A549 (cell line): ENCODE results near the gene ZNF618.

Source experiments
- CHD2 ChIP-seq: fragments of 150-350 bp; IDR thresholded peaks from 2 replicates; pipeline ENCODE4 v1.6.1; 2014; ENCODE audit warnings: low read length; ENCODE audit not compliant: partially characterized antibody
- EP300 ChIP-seq, 2 experiments: fragments of >200 bp; sonication (Bioruptor Twin); formaldehyde crosslinking; IDR thresholded peaks; 2 replicates in 1 of 2; 3 replicates in 1 of 2; pipeline ENCODE4 v1.6.1; 2016 to 2017
- HOXA7 ChIP-seq: fragments of 250-450 bp; sonication (Bioruptor Pico); IDR thresholded peaks from 2 replicates; pipeline ENCODE4 v1.5.0; 2020; ENCODE audit warnings: mild to moderate bottlenecking, moderate library complexity
- JUN ChIP-seq, 2 experiments: fragments of >200 bp; sonication (Bioruptor Twin); formaldehyde crosslinking; IDR thresholded peaks; 2 replicates in 1 of 2; 3 replicates in 1 of 2; pipeline ENCODE4 v1.6.1; 2016 to 2017
- MYC ChIP-seq: IDR thresholded peaks from 2 replicates; pipeline ENCODE4 v1.6.1; 2012; ENCODE audit warnings: mild to moderate bottlenecking, inconsistent platforms, low read length, improper control_type of control experiment, borderline replicate concordance
- PBX3 ChIP-seq: IDR thresholded peaks from 2 replicates; pipeline ENCODE4 v1.6.1; 2012
- PHF8 ChIP-seq: fragments of 200-600 bp; sonication (generic); IDR thresholded peaks from 2 replicates; pipeline ENCODE4 v1.6.1; 2016; ENCODE audit warnings: low read depth, mild to moderate bottlenecking, antibody characterized with exemption, moderate library complexity, borderline replicate concordance
- POLR2A ChIP-seq: IDR thresholded peaks from 2 replicates; pipeline ENCODE4 v1.6.1; 2012; ENCODE audit warnings: mild to moderate bottlenecking, low read length
- RAD21 ChIP-seq, 2 experiments: fragments of >200 bp in 1 of 2; sonication (Bioruptor Twin) in 1 of 2; formaldehyde crosslinking in 1 of 2; IDR thresholded peaks in 1 of 2; conservative IDR thresholded peaks in 1 of 2; 2 replicates in 1 of 2; 3 replicates in 1 of 2; pipeline ENCODE4 v1.6.1; 2012 to 2018; ENCODE audit warnings: inconsistent platforms in 1 of 2
- RARB ChIP-seq: fragments of 250-450 bp; sonication (Bioruptor Pico); IDR thresholded peaks from 2 replicates; pipeline ENCODE4 v1.8.0; 2021; ENCODE audit warnings: mild to moderate bottlenecking, moderate library complexity
- REST ChIP-seq: fragments of 200-600 bp; sonication (generic); IDR thresholded peaks from 2 replicates; pipeline ENCODE4 v1.6.1; 2016; ENCODE audit warnings: antibody characterized with exemption, mild to moderate bottlenecking, moderate library complexity
- ZC3H11A ChIP-seq: fragments of 450-650 bp; IDR thresholded peaks from 2 replicates; pipeline ENCODE4 v1.6.1; 2014; ENCODE audit warnings: antibody characterized with exemption, mild to moderate bottlenecking
- TF ChIP-seq, protein P1 (sequence below): fragments of >200 bp; sonication (Bioruptor Twin); formaldehyde crosslinking; IDR thresholded peaks from 3 replicates; pipeline ENCODE4 v1.5.1; 2016

GRCh38 chr9:113969343-113969742, 93.2 kb downstream of the ZNF618 start:
- no peak for TF ChIP-seq RARB
- no peak for TF ChIP-seq CHD2
- TF ChIP-seq RAD21 (conservative IDR thresholded peaks at IDR 0.05 in 1 of 2, IDR thresholded peaks at IDR 0.05 in 1 of 2), result no peak
- no peak for TF ChIP-seq POLR2A
- TF ChIP-seq REST, result no peak
- no peak for TF ChIP-seq PHF8
- TF ChIP-seq, protein P1, sequence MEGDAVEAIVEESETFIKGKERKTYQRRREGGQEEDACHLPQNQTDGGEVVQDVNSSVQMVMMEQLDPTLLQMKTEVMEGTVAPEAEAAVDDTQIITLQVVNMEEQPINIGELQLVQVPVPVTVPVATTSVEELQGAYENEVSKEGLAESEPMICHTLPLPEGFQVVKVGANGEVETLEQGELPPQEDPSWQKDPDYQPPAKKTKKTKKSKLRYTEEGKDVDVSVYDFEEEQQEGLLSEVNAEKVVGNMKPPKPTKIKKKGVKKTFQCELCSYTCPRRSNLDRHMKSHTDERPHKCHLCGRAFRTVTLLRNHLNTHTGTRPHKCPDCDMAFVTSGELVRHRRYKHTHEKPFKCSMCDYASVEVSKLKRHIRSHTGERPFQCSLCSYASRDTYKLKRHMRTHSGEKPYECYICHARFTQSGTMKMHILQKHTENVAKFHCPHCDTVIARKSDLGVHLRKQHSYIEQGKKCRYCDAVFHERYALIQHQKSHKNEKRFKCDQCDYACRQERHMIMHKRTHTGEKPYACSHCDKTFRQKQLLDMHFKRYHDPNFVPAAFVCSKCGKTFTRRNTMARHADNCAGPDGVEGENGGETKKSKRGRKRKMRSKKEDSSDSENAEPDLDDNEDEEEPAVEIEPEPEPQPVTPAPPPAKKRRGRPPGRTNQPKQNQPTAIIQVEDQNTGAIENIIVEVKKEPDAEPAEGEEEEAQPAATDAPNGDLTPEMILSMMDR, result no peak
- TF ChIP-seq HOXA7, result no peak
- TF ChIP-seq ZC3H11A, result no peak
- no peak for TF ChIP-seq EP300 (IDR thresholded peaks at IDR 0.05)
- TF ChIP-seq JUN (IDR thresholded peaks at IDR 0.05), result no peak
- TF ChIP-seq MYC, result no peak
- TF ChIP-seq PBX3, result no peak
